ENCODE data around the gene MON1B. TPM values are rescaled to one million over a fixed set of nuclear protein-coding genes. Genes with fewer than 3 reads are reported as not detected.
A peak's percentile ranks its signal among the peaks of the same experiment; 100 is the strongest.

MON1B gene
- total and polyA plus RNA-seq, 2 of the 13 experiments (the other 11 are each of a cell fraction or from before 2014, with no cell fraction given), result 13.4 to 15.6 TPM

GRCh38 chr16:77236063-77236511 lies 45.1 kb downstream of the MON1B start (continued):
- TF ChIP-seq SUZ12 (IDR thresholded peaks at IDR 0.05; ENCODE audit: low read depth, low read length), result no peak
- no peak for TF ChIP-seq HOXD1 (CRISPR knock-in tag; IDR thresholded peaks at IDR 0.05)
- TF ChIP-seq BCL6 (CRISPR knock-in tag; IDR thresholded peaks at IDR 0.05), result 0 out of 2 replicates have a peak, but pooled peaks have one; percentile 42
- no peak for TF ChIP-seq SKIL (CRISPR knock-in tag; IDR thresholded peaks at IDR 0.05; ENCODE audit: borderline replicate concordance)
- peak; percentile 73; the same call in 1 of the 2 replicates for TF ChIP-seq SSRP1 (CRISPR knock-in tag; IDR thresholded peaks at IDR 0.05)
- no peak for TF ChIP-seq HNRNPK (IDR thresholded peaks at IDR 0.05; ENCODE audit: low read depth, low read length, poor library complexity, severe bottlenecking)
- TF ChIP-seq SNAPC5 (CRISPR knock-in tag; IDR thresholded peaks at IDR 0.05; ENCODE audit: borderline replicate concordance), result no peak
- 0 out of 2 replicates have a peak, but pooled peaks have one; percentile 23 for TF ChIP-seq ELF1 (CRISPR knock-in tag; IDR thresholded peaks at IDR 0.05)
- no peak for TF ChIP-seq SETDB1 (CRISPR knock-in tag; IDR thresholded peaks at IDR 0.05; ENCODE audit: borderline replicate concordance)
- TF ChIP-seq POLR2AphosphoS5 (IDR thresholded peaks at IDR 0.05; ENCODE audit: low read depth, low read length), result no peak
- no peak for TF ChIP-seq ZNF383 (CRISPR knock-in tag; IDR thresholded peaks at IDR 0.05; ENCODE audit: borderline replicate concordance)
- no peak for TF ChIP-seq SMARCC2 (IDR thresholded peaks at IDR 0.05)
- no peak for TF ChIP-seq KDM4B (CRISPR knock-in tag; IDR thresholded peaks at IDR 0.05)
- no peak for TF ChIP-seq TOPORS (CRISPR knock-in tag; IDR thresholded peaks at IDR 0.05)
- TF ChIP-seq REPIN1 (CRISPR knock-in tag; IDR thresholded peaks at IDR 0.05; ENCODE audit: borderline replicate concordance, low read depth), result peak; percentile 96; the same call in 1 of the 2 replicates
- TF ChIP-seq MAZ (IDR thresholded peaks at IDR 0.05; ENCODE audit: borderline replicate concordance, low read depth, low read length), result peak; percentile 36; the same call in 1 of the 2 replicates
- TF ChIP-seq MAZ (CRISPR knock-in tag; IDR thresholded peaks at IDR 0.05; ENCODE audit: low read depth), result no peak
- no peak for TF ChIP-seq ZNF557 (CRISPR knock-in tag; IDR thresholded peaks at IDR 0.05)
- peak; percentile 50; the same call in 1 of the 2 replicates for TF ChIP-seq ZSCAN5A (CRISPR knock-in tag; IDR thresholded peaks at IDR 0.05; ENCODE audit: borderline replicate concordance)
- TF ChIP-seq FOXP1 (IDR thresholded peaks at IDR 0.05), result no peak
- TF ChIP-seq FOXP1 (CRISPR knock-in tag; IDR thresholded peaks at IDR 0.05), result no peak
- 0 out of 2 replicates have a peak, but pooled peaks have one; percentile 42 for TF ChIP-seq ZBTB20 (CRISPR knock-in tag; IDR thresholded peaks at IDR 0.05; ENCODE audit: borderline replicate concordance, low read depth)
- no peak for TF ChIP-seq ARNTL (CRISPR knock-in tag; IDR thresholded peaks at IDR 0.05)
- TF ChIP-seq CBX1 (IDR thresholded peaks at IDR 0.05; ENCODE audit: low read depth), result peak; percentile 37
- no peak for TF ChIP-seq ZFP82 (CRISPR knock-in tag; IDR thresholded peaks at IDR 0.05; ENCODE audit: borderline replicate concordance)
- TF ChIP-seq ZNF263 (CRISPR knock-in tag; IDR thresholded peaks at IDR 0.05), result no peak
- no peak for TF ChIP-seq FOXO4 (CRISPR knock-in tag; conservative IDR thresholded peaks at IDR 0.05)
- no peak for TF ChIP-seq ZNF629 (CRISPR knock-in tag; conservative IDR thresholded peaks at IDR 0.05)
- no peak for TF ChIP-seq PRMT3 (CRISPR knock-in tag; IDR thresholded peaks at IDR 0.05; ENCODE audit: borderline replicate concordance, low read depth)
